Spleen (tissue), 7 donors: ENCODE measurements around the gene CATSPER4.

Source experiments
- CTCF ChIP-seq, 11 experiments: fragments of 200-600 bp in 7 of 11; fragments of 450-650 bp in 4 of 11; sonication (generic) in 4 of 11; IDR thresholded peaks in 8 of 11; conservative IDR thresholded peaks in 3 of 11; 1 replicate in 7 of 11; 2 replicates in 4 of 11; pipeline versions ENCODE4 v1.4.0 to v1.8.0; 2016 to 2021; ENCODE audit warnings: antibody characterized with exemption in 11 of 11, inconsistent platforms in 4 of 11, mild to moderate bottlenecking in 1 of 11
- POLR2A ChIP-seq, 3 donors: fragments of 450-650 bp; IDR thresholded peaks; one replicate each; pipeline ENCODE4 v1.5.1; 2017; ENCODE audit warnings: antibody characterized with exemption in 3 of 3, mild to moderate bottlenecking in 1 of 3
- POLR2AphosphoS5 ChIP-seq, 3 donors: sonication (generic); formaldehyde crosslinking; IDR thresholded peaks; one replicate each; pipeline ENCODE4 v1.5.1; 2017; ENCODE audit warnings: antibody characterized with exemption in 3 of 3
- donor health status: DM: no; HTN: no; CAD: no; lungs with moderate emphysema.
- donor health status: DM: no; HTN: no; CAD: no.
- donor health status: DM: no; HTN: no; CAD: no.

- TF ChIP-seq POLR2AphosphoS5 (IDR thresholded peaks at IDR 0.05) (no peak), CTCF (IDR thresholded peaks at IDR 0.05 in 8 of 11, conservative IDR thresholded peaks at IDR 0.05 in 3 of 11) (no peak), POLR2A (IDR thresholded peaks at IDR 0.05) (no peak)
These were observed 21.2 kb upstream of the CATSPER4 start for GRCh38 chr1:26169198-26169554.
